HG02588 (cell line): ENCODE results near the gene EFCAB14.
"Not testable (repeated sequence)": the region's sequence is repeated elsewhere in the genome, so short reads cannot be mapped to it uniquely, and the experiment has no call there.

Experiments
- ATAC-seq: cut with Tn5 transposase; IDR thresholded peaks from one replicate; pipeline ENCODE4 v1.9.1; 2021; ENCODE audit warnings: mild to moderate bottlenecking, moderate library complexity; ENCODE audit not compliant: unreplicated experiment

The EFCAB14 gene

GRCh38 chr1:46657775-46658174 lies 61.1 kb downstream of the EFCAB14 start:
- no peak for ATAC-seq

GRCh38 chr1:46656643-46657042 lies 62.3 kb downstream of the EFCAB14 start:
- no peak for ATAC-seq

GRCh38 chr1:46655848-46656247 lies 63.1 kb downstream of the EFCAB14 start:
- no peak for ATAC-seq

- ATAC-seq, result not testable (repeated sequence)
These were observed 64.2 kb downstream of the EFCAB14 start for GRCh38 chr1:46654698-46655097.

- ATAC-seq, result no peak
These were observed 64.9 kb downstream of the EFCAB14 start for GRCh38 chr1:46654012-46654411.

GRCh38 chr1:46653405-46653958 lies 65.4 kb downstream of the EFCAB14 start:
- no peak for ATAC-seq

- no peak for ATAC-seq
These were observed 66.4 kb downstream of the EFCAB14 start for GRCh38 chr1:46652321-46653100.

GRCh38 chr1:46651152-46651551 lies 67.8 kb downstream of the EFCAB14 start:
- not testable (repeated sequence) for ATAC-seq

GRCh38 chr1:46650491-46650890 lies 68.4 kb downstream of the EFCAB14 start:
- no peak for ATAC-seq

- no peak for ATAC-seq
These were observed 69.2 kb downstream of the EFCAB14 start for GRCh38 chr1:46649764-46650163.

- no peak for ATAC-seq
These were observed 71.3 kb downstream of the EFCAB14 start for GRCh38 chr1:46647611-46648010.

- ATAC-seq, result no peak
These were observed 72.1 kb downstream of the EFCAB14 start for GRCh38 chr1:46646844-46647243.

- ATAC-seq, result no peak
These were observed 72.6 kb downstream of the EFCAB14 start for GRCh38 chr1:46646331-46646730.

- no peak for ATAC-seq
These were observed 73.1 kb downstream of the EFCAB14 start for GRCh38 chr1:46645815-46646214.

- no peak for ATAC-seq
These were observed 75.5 kb downstream of the EFCAB14 start for GRCh38 chr1:46643368-46643775.

GRCh38 chr1:46642115-46642680 lies 76.7 kb downstream of the EFCAB14 start:
- no peak for ATAC-seq

GRCh38 chr1:46639547-46639946 lies 79.4 kb downstream of the EFCAB14 start:
- no peak for ATAC-seq

- no peak for ATAC-seq
These were observed 80.0 kb downstream of the EFCAB14 start for GRCh38 chr1:46638921-46639320.

- no peak for ATAC-seq
These were observed 81.3 kb downstream of the EFCAB14 start for GRCh38 chr1:46637444-46638083.

GRCh38 chr1:46635205-46635604 lies 83.7 kb downstream of the EFCAB14 start:
- ATAC-seq, result no peak

GRCh38 chr1:46630719-46631118 lies 88.2 kb downstream of the EFCAB14 start:
- ATAC-seq, result no peak
